Muscle of leg (tissue), 11 donors: Measurements from ENCODE around the gene NFATC2. TPM values are rescaled to one million over a fixed set of nuclear protein-coding genes. Genes with fewer than 3 reads are reported as not detected.
A peak's percentile ranks its signal among the peaks of the same experiment; 100 is the strongest.

Experiments used
- DNase-seq: peaks from one replicate; pipeline ENCODE4 v3.0.0; 2013
- H3K27ac ChIP-seq: one replicate; pipeline ENCODE4 v1.5.1; 2013; ENCODE audit warnings: mild to moderate bottlenecking, low read length, control low read depth
- H3K27me3 ChIP-seq: one replicate; pipeline ENCODE4 v1.6.1; 2013; ENCODE audit warnings: low read length; ENCODE audit not compliant: control insufficient read depth, insufficient read depth
- H3K36me3 ChIP-seq: one replicate; pipeline ENCODE4 v1.6.1; 2013; ENCODE audit warnings: low read length; ENCODE audit not compliant: control insufficient read depth, insufficient read depth
- H3K4me1 ChIP-seq: one replicate; pipeline ENCODE4 v1.6.1; 2013; ENCODE audit warnings: low read length; ENCODE audit not compliant: control insufficient read depth, insufficient read depth
- H3K4me3 ChIP-seq: one replicate; pipeline ENCODE4 v1.5.1; 2013; ENCODE audit warnings: low read length, control low read depth
- H3K9me3 ChIP-seq: replicated peaks from 2 replicates; pipeline ENCODE4 v1.6.1; 2013; ENCODE audit warnings: low read depth, low read length; ENCODE audit not compliant: control insufficient read depth
- WGBS: methylation state at CpG from one replicate; pipeline ENCODE4 v1.1.5; 2013; ENCODE audit warnings: missing lambda C conversion rate; ENCODE audit not compliant: insufficient coverage; 5-methylcytosine and 5-hydroxymethylcytosine counted together
- polyA plus RNA-seq, 8 donors: library from polyadenylated mRNA; unstranded; fragments of 120-200 nt; gene quantifications; one replicate each; pipeline versions ENCODE4 v1.2.1 to v1.2.3, GENCODE V29; 2013; ENCODE audit warnings: inconsistent platforms in 1 of 8, low replicate concordance in 1 of 8; ENCODE audit not compliant: insufficient read length in 8 of 8, insufficient read depth in 1 of 8
- total RNA-seq: library from RNA; stranded (reverse); fragments of 120-200 nt; gene quantifications from one replicate; pipeline ENCODE4 v1.2.4, GENCODE V29; 2013

NFATC2 gene
- total and polyA plus RNA-seq, 9 donors: 3.8 to 8.3 (median 5.7) TPM

DNA sequence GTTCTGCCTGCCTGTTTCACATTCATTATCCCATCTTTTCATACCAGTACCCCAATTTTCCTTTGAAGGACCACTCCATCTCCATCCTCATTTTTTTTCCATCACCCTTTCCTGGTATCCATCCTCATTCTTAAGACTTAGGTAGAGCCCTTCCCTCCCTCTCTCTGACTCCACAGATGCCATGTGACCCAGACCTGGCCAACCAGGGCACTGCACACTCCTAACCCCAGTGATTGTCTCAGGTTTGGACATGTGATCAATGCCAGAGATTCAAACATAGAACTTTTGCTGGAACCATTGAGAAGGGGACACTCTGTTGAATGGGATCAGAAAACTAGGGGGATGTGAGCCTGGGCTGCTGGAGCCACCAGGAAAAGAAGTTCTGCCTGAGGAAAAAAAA is 39.1 kb upstream of the NFATC2 start:
- no peaks in the 10 kb centered on the region for H3K4me1 ChIP-seq

DNA sequence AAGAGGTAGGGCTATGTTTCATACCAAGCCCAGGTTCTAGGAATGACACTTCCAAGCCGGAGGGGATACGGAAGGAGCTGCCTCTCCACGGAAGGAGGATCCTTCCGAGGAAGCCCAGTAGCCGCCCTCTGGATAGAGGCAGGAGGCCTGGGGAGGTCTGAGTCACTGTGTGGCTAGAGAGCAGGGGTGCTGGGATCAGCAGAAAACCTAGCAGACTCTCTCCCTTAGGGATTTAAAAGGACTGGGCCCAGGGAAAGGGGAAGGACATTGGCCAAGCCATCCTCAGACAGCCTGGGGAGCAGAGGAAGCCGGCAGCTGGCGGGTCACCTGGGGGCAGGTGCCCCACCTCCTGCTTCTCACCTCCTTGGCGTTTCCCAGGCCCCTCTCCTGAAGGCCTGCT is 36.6 kb upstream of the NFATC2 start:
- H3K9me3 ChIP-seq: no peaks in the 10 kb centered on the region
- H3K4me1 ChIP-seq: no peaks in the 10 kb centered on the region
- 87% methylated on average over 3 of the region's 8 CpGs for WGBS
- no peaks in the 10 kb centered on the region for H3K36me3 ChIP-seq
- no peak overlapping the region for H3K4me3 ChIP-seq
- H3K27me3 ChIP-seq: no peaks in the 10 kb centered on the region
- H3K27ac ChIP-seq: no peak overlapping the region
- no peak for DNase-seq

More for the DNA sequence above, 39.1 kb upstream of the NFATC2 start:
- Histone ChIP-seq H3K4me3 (no peak overlapping the region), H3K27ac (no peak overlapping the region), H3K36me3 (no peaks in the 10 kb centered on the region), H3K27me3 (no peaks in the 10 kb centered on the region), H3K9me3 (no peaks in the 10 kb centered on the region)
- DNase-seq: no peak

DNA sequence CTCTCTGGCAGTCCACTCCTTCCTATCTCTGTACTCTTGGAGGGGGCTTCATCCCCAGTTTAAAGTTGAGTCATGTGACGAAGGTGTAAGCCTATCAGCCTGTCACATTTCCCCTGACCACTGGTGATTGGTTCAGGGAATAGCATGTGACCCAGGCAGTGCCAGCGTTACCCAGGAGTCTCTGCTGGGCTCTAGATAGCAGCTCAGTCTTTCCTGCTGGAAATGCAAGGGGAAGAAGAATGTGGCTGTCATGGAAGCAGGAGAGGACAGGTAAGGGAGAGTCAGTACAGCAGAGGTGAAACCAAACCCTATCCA is 35.6 kb upstream of the NFATC2 start:
- no peaks in the 10 kb centered on the region for H3K9me3 ChIP-seq
- DNase-seq: no peak
- H3K4me3 ChIP-seq: no peak overlapping the region
- no peaks in the 10 kb centered on the region for H3K36me3 ChIP-seq
- WGBS: no CpG with 5 or more reads among the region's 2 CpGs
- no peak overlapping the region for H3K27ac ChIP-seq
- no peaks in the 10 kb centered on the region for H3K27me3 ChIP-seq
- H3K4me1 ChIP-seq: peaks cover 5% of the 10 kb centered on the region

DNA sequence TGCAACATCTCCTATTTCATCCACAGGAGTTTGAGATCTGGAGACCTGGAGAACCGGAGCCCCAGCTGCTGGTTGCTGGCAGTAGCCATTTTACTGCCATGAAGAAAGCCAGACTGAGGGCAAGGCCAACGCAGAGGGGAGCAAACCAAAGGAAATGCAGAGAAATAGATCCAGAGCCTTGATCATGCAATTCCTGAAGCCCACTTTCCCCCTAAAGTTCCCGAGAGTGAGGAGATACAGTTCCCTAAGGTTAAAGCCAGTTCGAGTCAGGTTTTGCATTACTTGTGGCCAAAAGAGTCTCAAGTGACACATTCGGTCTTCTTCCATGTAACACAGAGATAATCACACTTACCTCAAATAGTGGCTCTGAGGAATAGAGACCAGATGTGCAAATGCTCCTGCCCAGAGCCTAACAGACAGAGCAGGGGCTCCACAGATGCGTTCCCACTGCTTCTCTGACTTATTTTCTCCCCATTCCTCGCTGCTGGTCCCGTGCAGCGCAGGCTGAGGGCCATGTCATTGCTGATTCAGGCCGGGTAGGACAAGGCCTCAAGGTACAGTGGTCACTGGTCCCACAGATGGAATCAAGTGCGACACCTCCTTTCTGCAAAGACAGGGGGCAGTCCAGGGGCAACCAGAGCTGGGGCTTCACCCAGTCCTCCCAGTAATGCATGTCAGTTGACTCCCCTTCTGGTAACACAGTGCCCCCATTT is 35.1 kb upstream of the NFATC2 start:
- no peak overlapping the region for H3K27ac ChIP-seq
- no peaks in the 10 kb centered on the region for H3K36me3 ChIP-seq
- H3K9me3 ChIP-seq: no peaks in the 10 kb centered on the region
- 58% methylated on average over 11 of the region's 11 CpGs for whole genome bisulfite sequencing
- H3K4me3 ChIP-seq: no peak overlapping the region
- no peak for DNase-seq
- H3K4me1 ChIP-seq: peaks cover 5% of the 10 kb centered on the region
- H3K27me3 ChIP-seq: no peaks in the 10 kb centered on the region

DNA sequence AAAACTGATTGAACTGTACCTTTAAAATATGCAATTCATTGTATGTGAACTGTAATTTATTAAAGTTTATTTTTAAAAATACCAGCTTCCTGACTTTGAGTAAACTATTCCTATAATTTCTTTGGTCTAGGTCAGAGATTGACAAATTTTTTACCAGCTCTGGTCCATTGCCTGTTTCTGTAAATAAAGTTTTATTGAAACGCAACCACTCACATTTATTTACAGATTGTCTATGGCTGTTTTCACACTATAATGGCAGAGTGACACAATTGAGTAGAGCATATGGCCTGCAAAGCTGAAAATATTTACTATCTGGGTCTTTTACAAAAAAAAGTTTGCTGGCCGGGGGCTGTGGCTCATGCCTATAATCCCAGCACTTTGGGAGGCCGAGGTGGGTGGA is 33.0 kb upstream of the NFATC2 start:
- Histone ChIP-seq H3K27me3 (no peaks in the 10 kb centered on the region), H3K9me3 (no peaks in the 10 kb centered on the region), H3K27ac (no peak overlapping the region), H3K4me3 (no peak overlapping the region), H3K36me3 (no peaks in the 10 kb centered on the region), H3K4me1 (peaks cover 15% of the 10 kb centered on the region)
- no peak for DNase-seq
- WGBS: 93% methylated on average over 2 of the region's 3 CpGs

DNA sequence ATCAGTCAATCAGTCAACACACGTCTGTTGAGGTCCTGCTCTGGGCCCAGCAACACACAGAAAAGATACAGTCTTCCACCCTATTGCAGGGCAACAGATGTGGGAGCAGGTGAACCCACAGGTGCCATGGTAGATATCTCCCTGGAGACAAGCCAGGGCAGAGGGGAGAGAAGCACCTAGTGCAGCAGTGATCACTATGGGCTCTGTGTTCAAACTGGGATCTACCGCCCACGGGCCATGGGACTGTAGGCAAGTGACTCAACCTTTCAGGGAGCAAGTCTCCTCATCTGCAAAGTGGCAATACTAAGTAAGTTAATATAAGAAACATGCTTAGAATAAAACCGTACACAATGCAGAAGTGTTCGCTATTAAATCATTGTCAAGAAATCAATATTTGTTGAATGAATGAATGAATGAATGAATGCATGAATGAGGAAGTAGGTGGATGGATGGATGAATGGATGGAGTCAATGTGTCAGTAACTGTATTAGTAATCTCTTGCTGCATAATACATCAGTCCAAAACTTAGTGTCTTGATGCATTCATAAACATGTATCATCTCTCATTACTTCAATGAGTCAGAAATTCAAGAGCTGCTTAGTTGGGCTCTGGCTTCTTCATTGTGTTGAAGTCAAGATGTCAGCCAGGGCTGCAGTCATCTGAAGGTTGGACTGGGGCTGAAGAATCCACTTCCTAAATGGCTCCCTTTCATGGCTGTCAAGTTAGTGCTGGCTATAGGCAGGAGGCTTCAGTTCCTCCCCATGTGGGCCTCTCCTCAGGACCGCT is 31.9 kb upstream of the NFATC2 start:
- Histone ChIP-seq H3K4me3 (no peak overlapping the region), H3K27ac (no peak overlapping the region), H3K27me3 (no peaks in the 10 kb centered on the region), H3K4me1 (peaks cover 21% of the 10 kb centered on the region), H3K36me3 (no peaks in the 10 kb centered on the region), H3K9me3 (no peaks in the 10 kb centered on the region)
- no peak for DNase-seq
- 100% methylated on average over 1 of the region's 6 CpGs for WGBS

DNA sequence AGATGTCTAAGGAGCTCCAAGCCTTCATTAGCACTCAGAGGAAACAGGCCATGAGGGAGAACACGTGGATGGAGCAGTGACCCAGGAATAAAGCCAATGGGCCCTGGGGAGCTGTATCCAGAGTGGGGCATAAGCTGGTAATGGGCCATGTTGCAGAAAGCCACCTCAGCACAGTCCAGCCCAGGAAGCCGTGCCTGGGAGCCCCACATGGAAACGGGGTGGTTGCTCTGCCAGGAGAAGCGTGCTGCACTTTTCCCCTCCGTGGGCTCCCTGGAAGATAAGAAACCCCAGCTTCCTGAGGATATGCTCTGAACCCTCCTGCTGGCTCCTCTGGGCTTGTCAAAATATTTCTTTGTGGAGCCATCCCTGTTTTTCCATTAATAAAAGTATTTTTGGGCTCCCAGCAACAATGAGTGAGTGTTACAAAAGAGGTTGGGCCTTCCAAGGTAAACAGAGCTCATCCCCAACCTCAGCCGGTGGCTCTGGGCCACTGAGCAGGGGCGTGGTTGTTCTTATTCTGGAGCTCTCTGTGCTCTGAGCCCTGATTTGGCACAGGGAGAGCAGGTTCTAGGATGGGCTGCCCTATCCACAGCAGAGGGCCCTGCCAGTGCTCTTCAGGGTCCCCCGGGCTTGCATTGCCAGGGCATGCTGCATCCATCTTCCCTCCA is 31.2 kb upstream of the NFATC2 start:
- Histone ChIP-seq H3K27ac (no peak overlapping the region), H3K36me3 (no peaks in the 10 kb centered on the region), H3K4me3 (no peak overlapping the region), H3K9me3 (no peaks in the 10 kb centered on the region), H3K27me3 (no peaks in the 10 kb centered on the region), H3K4me1 (peaks cover 21% of the 10 kb centered on the region)
- peak; percentile 79 for DNase-seq
- WGBS: 38% methylated on average over 8 of the region's 8 CpGs

DNA sequence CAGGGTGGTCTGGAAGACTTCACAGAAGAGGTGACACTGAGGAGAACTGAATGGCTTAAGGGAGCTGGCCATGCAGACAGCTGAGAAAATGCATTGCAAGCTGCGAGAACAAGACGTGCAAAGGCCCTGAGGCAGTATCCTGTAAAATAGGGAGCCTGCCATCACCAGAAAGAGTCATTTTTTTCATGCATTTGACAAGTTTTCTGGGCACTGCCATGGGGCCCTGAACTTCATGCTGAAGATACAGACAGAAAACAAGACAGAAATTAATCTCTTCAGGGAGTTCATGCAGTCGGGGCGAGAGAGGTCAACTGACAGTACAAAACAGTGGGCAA is 28.9 kb upstream of the NFATC2 start:
- Histone ChIP-seq H3K36me3 (no peaks in the 10 kb centered on the region), H3K9me3 (no peaks in the 10 kb centered on the region), H3K4me1 (peaks cover 21% of the 10 kb centered on the region), H3K27ac (peak overlapping the region; percentile 94), H3K27me3 (no peaks in the 10 kb centered on the region), H3K4me3 (no peak overlapping the region)
- no peak for DNase-seq
- WGBS: 79% methylated on average over 4 of the region's 4 CpGs

DNA sequence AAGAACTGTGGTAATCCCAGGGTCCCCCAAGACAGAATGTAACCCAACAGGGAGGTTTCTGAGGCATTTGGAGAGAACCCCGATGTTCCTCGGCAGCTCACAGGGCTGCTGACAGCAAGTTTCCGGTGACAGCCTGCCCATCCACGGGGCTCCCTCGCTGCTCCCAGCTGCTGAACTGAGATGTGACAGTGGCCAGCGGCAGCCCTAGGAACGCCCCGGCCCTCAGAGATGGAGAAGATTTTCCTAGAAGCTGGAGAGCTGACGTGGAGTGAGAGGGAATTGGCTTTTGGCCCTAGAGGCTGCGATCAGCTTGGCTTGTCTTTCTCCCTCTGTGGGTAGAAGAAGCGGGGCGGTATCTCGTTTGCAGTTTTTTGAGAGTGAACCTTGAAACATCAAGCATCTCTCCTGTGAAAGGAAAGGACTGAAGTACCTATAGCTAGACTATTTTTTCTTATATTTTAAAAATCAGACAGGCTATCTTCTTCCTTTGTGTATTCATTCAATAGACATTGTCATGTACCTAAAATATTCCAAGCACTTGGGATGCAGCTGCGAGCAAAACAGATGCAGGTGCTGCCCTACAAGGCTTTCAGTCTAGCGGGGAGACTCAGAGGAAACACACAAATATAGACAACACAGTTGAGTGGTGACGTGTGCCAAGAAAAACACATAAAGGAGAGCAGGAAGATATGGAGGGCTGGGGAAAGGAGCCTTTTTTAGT is 28.4 kb upstream of the NFATC2 start:
- H3K27ac ChIP-seq: peak overlapping the region; percentile 94
- no peaks in the 10 kb centered on the region for H3K9me3 ChIP-seq
- H3K36me3 ChIP-seq: no peaks in the 10 kb centered on the region
- H3K4me3 ChIP-seq: peak overlapping the region; percentile 16
- H3K4me1 ChIP-seq: peaks cover 22% of the 10 kb centered on the region
- H3K27me3 ChIP-seq: no peaks in the 10 kb centered on the region
- WGBS: 7% methylated on average over 7 of the region's 16 CpGs
- peak; percentile 94 for DNase-seq
